Pancreas (tissue), 10 donors: ENCODE data around the gene AAK1. TPM values are rescaled to one million over a fixed set of nuclear protein-coding genes. Genes with fewer than 3 reads are reported as not detected.

Experiments
- ATAC-seq, 4 donors: fragments of 200-7000 bp; cut with Tn5 transposase; one replicate each; pipeline versions ENCODE4 v1.8.0 to v1.9.1; 2020; ENCODE audit warnings: mild to moderate bottlenecking in 4 of 4, moderate library complexity in 4 of 4
- DNase-seq, 6 donors: peaks; one replicate each; pipeline ENCODE4 v3.0.0-alpha.2; 2020
- FAIRE-seq: peaks from 2 replicates; lab custom pipeline; 2012; peaks lifted over from hg19 to GRCh38; lab: Jason Lieb, UNC
- H3K27ac ChIP-seq, 4 donors: fragments of 200-600 bp; sonication (generic); 1 replicate in 3 of 4; 2 replicates in 1 of 4; pipeline versions ENCODE4 v1.5.0 to v1.8.0; 2020
- H3K27me3 ChIP-seq, 4 donors: fragments of 200-600 bp; one replicate each; pipeline ENCODE4 v1.8.0; 2021
- H3K36me3 ChIP-seq, 3 donors: fragments of 200-600 bp; sonication (generic) in 1 of 3; one replicate each; pipeline versions ENCODE4 v1.5.0 to v1.8.0; 2020 to 2021
- H3K4me1 ChIP-seq, 3 donors: fragments of 200-600 bp; one replicate each; pipeline ENCODE4 v1.8.0; 2021
- H3K4me3 ChIP-seq, 4 donors: fragments of 200-600 bp; sonication (generic) in 2 of 4; one replicate each; pipeline versions ENCODE4 v1.5.0 to v1.8.0; 2020 to 2021
- H3K9me3 ChIP-seq, 4 donors: fragments of 200-600 bp; one replicate each; pipeline ENCODE4 v1.8.0; 2021
- CTCF ChIP-seq, 4 donors: fragments of 200-600 bp; sonication (generic) in 3 of 4; IDR thresholded peaks; one replicate each; pipeline versions ENCODE4 v1.5.0 to v1.8.0; 2021; ENCODE audit warnings: antibody characterized with exemption in 4 of 4
- WGBS, 2 donors: extraction: QIAGEN DNeasy Blood & Tissue Kit; methylation state at CpG; one replicate each; pipeline ENCODE4 v1.1.7; 2013; 5-methylcytosine and 5-hydroxymethylcytosine counted together
- intact Hi-C, 3 donors: fragments of 100-400 bp; cut with DNase I; formaldehyde crosslinking; loops; one replicate each; pipeline versions ENCODE4 v1.11.1 to v1.14.2; 2022
- polyA plus RNA-seq, 2 donors: library from polyadenylated mRNA; stranded (reverse); fragments of 200-250 nt; gene quantifications; one replicate each; pipeline ENCODE4 v1.2.3, GENCODE V29; 2013
- total RNA-seq, 6 donors: library from RNA; stranded (reverse); fragmentation: NEBNext Ultra II Directional in 4 of 6; extraction: Animal tissue kit (Norgen Biotek cat#: 25700) in 4 of 6; gene quantifications; one replicate each; pipeline versions ENCODE4 v1.2.1 to v1.2.4, GENCODE V29; 2021 to 2023
- donor health status: healthy with polysubstance abuse.
- donor health status: DM: no; HTN: no; CAD: no; lungs with moderate emphysema.
- donor health status: DM: no; HTN: no; CAD: no.
- donor health status: control.
- donor health status: control.
- donor health status: Bipolar disorder and iron deficiency.
- donor health status: DM: yes; HTN: yes; CAD: no.
- donor health status: DM: no; HTN: no; CAD: no.
- donor health status: DM: no; HTN: no; CAD: no.
- donor health status: DM: yes; HTN: yes; CAD: no.

Gene AAK1
- total and polyA plus RNA-seq, 8 donors: 20.6 to 45.1 (median 32.5) TPM

GRCh38 chr2:69642709-69643601 is 584 bp downstream of the AAK1 start:
- peak overlapping the region; percentile 87 to 95 (median 92) for H3K27ac ChIP-seq
- peak overlapping the region; percentile 62 to 96 (median 80) for H3K4me3 ChIP-seq
- TF ChIP-seq CTCF (IDR thresholded peaks at IDR 0.05): no peak
- FAIRE-seq: no peak
- DNase-seq: peak; percentile 44 to 77 (median 68)
- H3K9me3 ChIP-seq: no peaks in the 10 kb centered on the region
- intact Hi-C loops: no loop called here
- WGBS, 2 donors: 0% methylated on average over 58 of the region's 58 CpGs
- no peaks in the 10 kb centered on the region for H3K27me3 ChIP-seq
- peak; percentile 29 to 39 (median 34) for ATAC-seq
- peaks cover 0 to 16% (median 0%) of the 10 kb centered on the region in 3 donors for H3K4me1 ChIP-seq
- H3K36me3 ChIP-seq: no peaks in the 10 kb centered on the region

- Histone ChIP-seq H3K36me3 (no peaks in the 10 kb centered on the region), H3K4me1 (peaks cover 0 to 16% (median 0%) of the 10 kb centered on the region in 3 donors), H3K9me3 (no peaks in the 10 kb centered on the region), H3K27me3 (no peaks in the 10 kb centered on the region), H3K27ac (peak overlapping the region in 3 of 4 donors; percentile 87 to 95 (median 94)), H3K4me3 (peak overlapping the region; percentile 18 to 96 (median 68))
- FAIRE-seq (no peak), DNase-seq (no peak), ATAC-seq (no peak)
- 18% methylated on average over 12 of the region's 12 CpGs for WGBS, 2 donors
- intact Hi-C loops: no loop called here
- TF ChIP-seq CTCF (IDR thresholded peaks at IDR 0.05): no peak
Measured at GRCh38 chr2:69641887-69642708, 1.4 kb downstream of the AAK1 start.

- ATAC-seq (no peak), DNase-seq (no peak), FAIRE-seq (no peak)
- Histone ChIP-seq H3K4me1 (peaks cover 0 to 16% (median 0%) of the 10 kb centered on the region in 3 donors), H3K4me3 (peak overlapping the region; percentile 18 to 96 (median 68)), H3K36me3 (no peaks in the 10 kb centered on the region), H3K9me3 (no peaks in the 10 kb centered on the region), H3K27me3 (no peaks in the 10 kb centered on the region), H3K27ac (peak overlapping the region in 1 of 4 donors; percentile 95)
- 66 to 80% methylated on average over 3 of the region's 3 CpGs for WGBS, 2 donors
- no peak for TF ChIP-seq CTCF (IDR thresholded peaks at IDR 0.05)
- intact Hi-C loops: no loop called here
Measured at GRCh38 chr2:69641471-69641870, 2.1 kb downstream of the AAK1 start.

- intact Hi-C loops: loop anchor here in 1 of 3 donors (10.0 kb wide), 1 partner anchor 64 kb away; no protein-coding TSS in a partner anchor
- FAIRE-seq (no peak), ATAC-seq (no peak), DNase-seq (no peak)
- 92 to 98% methylated on average over 2 of the region's 2 CpGs for WGBS, 2 donors
- Histone ChIP-seq H3K4me1 (peaks cover 0 to 8% (median 3%) of the 10 kb centered on the region in 3 donors), H3K36me3 (no peaks in the 10 kb centered on the region), H3K27ac (no peak overlapping the region), H3K27me3 (no peaks in the 10 kb centered on the region), H3K9me3 (no peaks in the 10 kb centered on the region), H3K4me3 (no peak overlapping the region)
- TF ChIP-seq CTCF (IDR thresholded peaks at IDR 0.05): no peak
Measured at GRCh38 chr2:69639266-69639665, 4.3 kb downstream of the AAK1 start.
